HEK293 (cell line): Measurements from ENCODE around the gene INPP5A.
A peak's percentile ranks its signal among the peaks of the same experiment; 100 is the strongest.
"Not testable (repeated sequence)": the region's sequence is repeated elsewhere in the genome, so short reads cannot be mapped to it uniquely, and the experiment has no call there.

Experiments
- CTCF ChIA-PET: fragments of 350-600 bp; formaldehyde crosslinking; extraction: SDS; loops from one replicate; lab custom pipeline; 2021; ENCODE audit warnings: antibody characterized with exemption; lab: Yijun Ruan, JAX
- POLR2A ChIA-PET: fragments of 300-600 bp; formaldehyde crosslinking; extraction: SDS; loops from one replicate; lab custom pipeline; 2020; ENCODE audit warnings: antibody characterized with exemption, inconsistent platforms; lab: Yijun Ruan, JAX
- H3K27ac ChIP-seq: fragments of 200-500 bp; sonication (Bioruptor generic); 2 replicates; pipeline ENCODE4 v1.5.1; 2014; ENCODE audit warnings: low read depth, low read length, control low read depth, inconsistent platforms; ENCODE audit errors: extremely low read depth
- H3K36me3 ChIP-seq, 2 experiments: fragments of 200-500 bp in 1 of 2; sonication (Bioruptor generic) in 1 of 2; 1 replicate in 1 of 2; 2 replicates in 1 of 2; pipeline ENCODE4 v1.5.1; 2014 to 2017; ENCODE audit warnings: inconsistent platforms in 2 of 2, low read length in 2 of 2; ENCODE audit not compliant: control insufficient read depth in 2 of 2, insufficient read depth in 1 of 2
- H3K4me1 ChIP-seq: fragments of 200-500 bp; sonication (Bioruptor generic); 2 replicates; pipeline ENCODE4 v1.5.1; 2014; ENCODE audit warnings: mild to moderate bottlenecking, low read length, inconsistent platforms; ENCODE audit not compliant: control insufficient read depth, insufficient read depth
- H3K4me3 ChIP-seq: 2 replicates; pipeline ENCODE4 v1.5.1; 2011; ENCODE audit warnings: low read depth, mild to moderate bottlenecking, control low read depth, low read length, moderate library complexity
- H3K9me3 ChIP-seq: fragments of 200-500 bp; sonication (Bioruptor generic); 2 replicates; pipeline ENCODE4 v1.5.1; 2014; ENCODE audit warnings: low read depth, low read length, inconsistent platforms; ENCODE audit not compliant: control insufficient read depth, insufficient read depth
- GLI4 ChIP-seq: fragments of 450-650 bp; formaldehyde crosslinking; IDR thresholded peaks from 2 replicates; pipeline ENCODE4 v1.5.1; 2016; ENCODE audit warnings: missing biosample characterization, missing genetic modification characterization
- GLIS1 ChIP-seq: fragments of 450-650 bp; formaldehyde crosslinking; IDR thresholded peaks from 2 replicates; pipeline ENCODE4 v1.5.1; 2016; ENCODE audit warnings: missing biosample characterization, missing genetic modification characterization
- GLIS2 ChIP-seq: fragments of 450-650 bp; formaldehyde crosslinking; IDR thresholded peaks from 2 replicates; pipeline ENCODE4 v1.5.1; 2016; ENCODE audit warnings: missing biosample characterization, missing genetic modification characterization
- PRDM4 ChIP-seq: fragments of 450-650 bp; formaldehyde crosslinking; IDR thresholded peaks from 2 replicates; pipeline ENCODE4 v1.5.1; 2017; ENCODE audit warnings: missing biosample characterization, missing genetic modification characterization
- ZFP37 ChIP-seq: fragments of 450-650 bp; formaldehyde crosslinking; IDR thresholded peaks from 2 replicates; pipeline ENCODE4 v1.5.1; 2016; ENCODE audit warnings: missing biosample characterization, missing genetic modification characterization
- ZNF10 ChIP-seq: fragments of 450-650 bp; formaldehyde crosslinking; IDR thresholded peaks from 2 replicates; pipeline ENCODE4 v1.5.1; 2017; ENCODE audit warnings: missing biosample characterization, missing genetic modification characterization
- ZNF2 ChIP-seq: fragments of 450-650 bp; formaldehyde crosslinking; IDR thresholded peaks from 2 replicates; pipeline ENCODE4 v1.5.1; 2016; ENCODE audit warnings: missing biosample characterization, missing genetic modification characterization
- ZNF23 ChIP-seq: fragments of 450-650 bp; formaldehyde crosslinking; IDR thresholded peaks from 2 replicates; pipeline ENCODE4 v1.5.1; 2016; ENCODE audit warnings: missing biosample characterization, missing genetic modification characterization, borderline replicate concordance
- ZNF423 ChIP-seq: fragments of 450-650 bp; formaldehyde crosslinking; IDR thresholded peaks from 2 replicates; pipeline ENCODE4 v1.5.1; 2016; ENCODE audit warnings: missing biosample characterization, missing genetic modification characterization
- ZNF501 ChIP-seq: fragments of 450-650 bp; formaldehyde crosslinking; IDR thresholded peaks from 2 replicates; pipeline ENCODE4 v1.5.1; 2016; ENCODE audit warnings: missing biosample characterization, missing genetic modification characterization
- ZNF600 ChIP-seq: fragments of 450-650 bp; formaldehyde crosslinking; IDR thresholded peaks from 2 replicates; pipeline ENCODE4 v1.5.1; 2016; ENCODE audit warnings: missing biosample characterization, missing genetic modification characterization
- ZNF658 ChIP-seq: fragments of 450-650 bp; formaldehyde crosslinking; IDR thresholded peaks from 2 replicates; pipeline ENCODE4; 2016; ENCODE audit warnings: missing biosample characterization, missing genetic modification characterization
- TF ChIP-seq, protein P1 (sequence below): fragments of 450-650 bp; formaldehyde crosslinking; IDR thresholded peaks from 2 replicates; pipeline ENCODE4 v1.5.1; 2016; ENCODE audit warnings: missing biosample characterization, missing genetic modification characterization
- TF ChIP-seq, protein P2 (sequence below): fragments of 450-650 bp; formaldehyde crosslinking; IDR thresholded peaks from 2 replicates; pipeline ENCODE4 v1.5.1; 2016; ENCODE audit warnings: missing biosample characterization, missing genetic modification characterization

Gene INPP5A

GRCh38 chr10:132790934-132791829 lies 253.6 kb downstream of the INPP5A start:
- ChIA-PET POLR2A (no interaction called here), CTCF (no interaction called here)
- no peak overlapping the region for H3K4me3 ChIP-seq
- no peaks in the 10 kb centered on the region for H3K9me3 ChIP-seq
- no peak overlapping the region for H3K27ac ChIP-seq
- no peaks in the 10 kb centered on the region for H3K36me3 ChIP-seq
- TF ChIP-seq GLIS2: peak; percentile 59
- TF ChIP-seq PRDM4: peak; percentile 97
- peak; percentile 43 for TF ChIP-seq ZNF600 (tag by site-specific recombination)
- peak; percentile 36; the same call in 1 of the 2 replicates for TF ChIP-seq ZNF423 (tag by site-specific recombination)
- TF ChIP-seq GLI4 (tag by site-specific recombination): no peak
- no peak for TF ChIP-seq ZNF10 (tag by site-specific recombination)
- peaks cover 6% of the 10 kb centered on the region for H3K4me1 ChIP-seq

DNA sequence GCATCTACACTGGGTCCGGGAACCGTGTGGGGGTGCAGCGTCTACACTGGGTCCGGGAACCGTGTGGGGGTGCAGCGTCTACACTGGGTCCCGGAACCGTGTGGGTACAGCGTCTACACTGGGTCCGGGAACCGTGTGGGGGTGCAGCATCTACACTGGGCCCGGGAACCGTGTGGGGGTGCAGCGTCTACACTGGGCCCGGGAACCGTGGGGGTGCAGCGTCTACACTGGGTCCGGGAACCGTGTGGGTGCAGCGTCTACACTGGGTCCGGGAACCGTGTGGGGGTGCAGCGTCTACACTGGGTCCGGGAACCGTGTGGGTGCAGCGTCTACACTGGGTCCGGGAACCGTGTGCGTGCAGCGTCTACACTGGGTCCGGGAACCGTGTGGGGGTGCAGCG lies 254.5 kb downstream of the INPP5A start:
- H3K27ac ChIP-seq, H3K4me1 ChIP-seq, H3K4me3 ChIP-seq, POLR2A ChIA-PET, H3K36me3 ChIP-seq, H3K9me3 ChIP-seq, CTCF ChIA-PET: not testable (repeated sequence)

GRCh38 chr10:132792796-132793195 lies 255.2 kb downstream of the INPP5A start:
- no peak overlapping the region for H3K4me3 ChIP-seq
- CTCF ChIA-PET: interaction anchor here (0.7 to 2.1 kb wide), 3 partner anchors 23 to 138 kb away, joined by 4 to 9 read pairs (median 5); no protein-coding TSS in a partner anchor

DNA sequence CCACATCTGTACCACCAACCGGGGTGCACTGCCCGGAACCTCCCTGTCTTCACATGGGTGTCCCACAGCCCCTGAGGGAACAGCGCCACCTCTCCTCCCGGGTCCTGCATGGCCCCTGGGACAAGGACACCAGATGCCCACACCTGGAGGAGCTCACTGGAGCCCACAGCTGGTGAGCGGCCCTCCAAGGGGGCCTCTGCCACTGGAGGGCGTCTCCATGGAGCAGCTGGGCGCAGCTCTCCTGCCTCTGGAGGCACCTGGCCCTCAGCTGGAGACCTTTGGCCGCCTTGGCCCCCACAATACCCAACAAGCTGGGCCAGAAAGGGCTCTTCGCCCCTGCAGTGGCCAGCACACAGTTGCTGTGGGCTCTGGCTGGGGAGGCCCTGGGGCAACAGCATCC lies 255.6 kb downstream of the INPP5A start:
- 0 out of 2 replicates have a peak, but pooled peaks cover 3% of the 10 kb centered on the region for H3K4me1 ChIP-seq
- H3K9me3 ChIP-seq: no peaks in the 10 kb centered on the region
- H3K4me3 ChIP-seq: no peak overlapping the region
- ChIA-PET POLR2A (no interaction called here), CTCF (interaction anchor here (0.5 to 2.1 kb wide), 4 partner anchors 23 to 330 kb away, joined by 3 to 9 read pairs (median 4); no protein-coding TSS in a partner anchor)
- TF ChIP-seq GLIS1 (peak; percentile 18; the same call in 1 of the 2 replicates), ZNF2 (tag by site-specific recombination) (peak; percentile 86; the same call in 1 of the 2 replicates)
- TF ChIP-seq, protein P1, sequence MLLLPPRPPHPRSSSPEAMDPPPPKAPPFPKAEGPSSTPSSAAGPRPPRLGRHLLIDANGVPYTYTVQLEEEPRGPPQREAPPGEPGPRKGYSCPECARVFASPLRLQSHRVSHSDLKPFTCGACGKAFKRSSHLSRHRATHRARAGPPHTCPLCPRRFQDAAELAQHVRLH (tag by site-specific recombination): no peak
- H3K27ac ChIP-seq: no peak overlapping the region; the same call in 1 of the 2 replicates
- no peaks in the 10 kb centered on the region for H3K36me3 ChIP-seq

More at GRCh38 chr10:132792796-132793195, 255.2 kb downstream of the INPP5A start:
- 0 out of 2 replicates have a peak, but pooled peaks cover 3% of the 10 kb centered on the region for H3K4me1 ChIP-seq
- no peaks in the 10 kb centered on the region for H3K9me3 ChIP-seq
- H3K36me3 ChIP-seq: no peaks in the 10 kb centered on the region
- 0 out of 2 replicates have a peak, but pooled peaks have one; percentile 12 for TF ChIP-seq GLIS2
- no peak for TF ChIP-seq ZNF501 (tag by site-specific recombination)
- TF ChIP-seq ZNF23 (tag by site-specific recombination): no peak
- TF ChIP-seq ZFP37 (tag by site-specific recombination): no peak
- TF ChIP-seq, protein P2, sequence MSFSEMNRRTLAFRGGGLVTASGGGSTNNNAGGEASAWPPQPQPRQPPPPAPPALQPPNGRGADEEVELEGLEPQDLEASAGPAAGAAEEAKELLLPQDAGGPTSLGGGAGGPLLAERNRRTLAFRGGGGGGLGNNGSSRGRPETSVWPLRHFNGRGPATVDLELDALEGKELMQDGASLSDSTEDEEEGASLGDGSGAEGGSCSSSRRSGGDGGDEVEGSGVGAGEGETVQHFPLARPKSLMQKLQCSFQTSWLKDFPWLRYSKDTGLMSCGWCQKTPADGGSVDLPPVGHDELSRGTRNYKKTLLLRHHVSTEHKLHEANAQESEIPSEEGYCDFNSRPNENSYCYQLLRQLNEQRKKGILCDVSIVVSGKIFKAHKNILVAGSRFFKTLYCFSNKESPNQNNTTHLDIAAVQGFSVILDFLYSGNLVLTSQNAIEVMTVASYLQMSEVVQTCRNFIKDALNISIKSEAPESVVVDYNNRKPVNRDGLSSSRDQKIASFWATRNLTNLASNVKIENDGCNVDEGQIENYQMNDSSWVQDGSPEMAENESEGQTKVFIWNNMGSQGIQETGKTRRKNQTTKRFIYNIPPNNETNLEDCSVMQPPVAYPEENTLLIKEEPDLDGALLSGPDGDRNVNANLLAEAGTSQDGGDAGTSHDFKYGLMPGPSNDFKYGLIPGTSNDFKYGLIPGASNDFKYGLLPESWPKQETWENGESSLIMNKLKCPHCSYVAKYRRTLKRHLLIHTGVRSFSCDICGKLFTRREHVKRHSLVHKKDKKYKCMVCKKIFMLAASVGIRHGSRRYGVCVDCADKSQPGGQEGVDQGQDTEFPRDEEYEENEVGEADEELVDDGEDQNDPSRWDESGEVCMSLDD: no peak
- TF ChIP-seq ZNF658 (tag by site-specific recombination): no peak
- POLR2A ChIA-PET: no interaction called here
- no peak overlapping the region for H3K27ac ChIP-seq
